SW480 (cell line): Measurements from ENCODE around the gene PAPSS2.
"Not testable (repeated sequence)": the region's sequence is repeated elsewhere in the genome, so short reads cannot be mapped to it uniquely, and the experiment has no call there.

Source experiments
- DNase-seq: peaks from one replicate; pipeline ENCODE4 v3.0.0-alpha.2; 2016; ENCODE audit warnings: low spot score

The PAPSS2 gene

GRCh38 chr10:87659571-87660483 is at the start of gene PAPSS2:
Gene PAPSS2 (plus strand): TSS chr10:87659878. CDS start chr10:87659982, 104 bp downstream.
- peak; percentile 47 for DNase-seq

- DNase-seq, result not testable (repeated sequence)
Measured at GRCh38 chr10:87611341-87611740, 48.3 kb upstream of the PAPSS2 start.

- DNase-seq, result no peak
Measured at GRCh38 chr10:87612115-87612514, 47.6 kb upstream of the PAPSS2 start.

- DNase-seq, result no peak
Measured at GRCh38 chr10:87613751-87614150, 45.9 kb upstream of the PAPSS2 start.

GRCh38 chr10:87615856-87616255 is 43.8 kb upstream of the PAPSS2 start:
- no peak for DNase-seq

- DNase-seq, result no peak
Measured at GRCh38 chr10:87617503-87617902, 42.2 kb upstream of the PAPSS2 start.

- no peak for DNase-seq
Measured at GRCh38 chr10:87618566-87619423, 40.9 kb upstream of the PAPSS2 start.

- no peak for DNase-seq
Measured at GRCh38 chr10:87619705-87620104, 40.0 kb upstream of the PAPSS2 start.

GRCh38 chr10:87621440-87621839 is 38.2 kb upstream of the PAPSS2 start:
- DNase-seq, result not testable (repeated sequence)

- no peak for DNase-seq
Measured at GRCh38 chr10:87622314-87623004, 37.2 kb upstream of the PAPSS2 start.

GRCh38 chr10:87623191-87623590 is 36.5 kb upstream of the PAPSS2 start:
- DNase-seq, result no peak

- DNase-seq, result no peak
Measured at GRCh38 chr10:87625661-87626060, 34.0 kb upstream of the PAPSS2 start.

- no peak for DNase-seq
Measured at GRCh38 chr10:87626422-87626892, 33.2 kb upstream of the PAPSS2 start.

- DNase-seq, result no peak
Measured at GRCh38 chr10:87630171-87630570, 29.5 kb upstream of the PAPSS2 start.

- DNase-seq, result no peak
Measured at GRCh38 chr10:87632454-87632853, 27.2 kb upstream of the PAPSS2 start.

- DNase-seq, result no peak
Measured at GRCh38 chr10:87634311-87634710, 25.4 kb upstream of the PAPSS2 start.

GRCh38 chr10:87635498-87636312 is 24.0 kb upstream of the PAPSS2 start:
- DNase-seq, result peak; percentile 67

GRCh38 chr10:87636313-87636915 is 23.3 kb upstream of the PAPSS2 start:
- DNase-seq, result no peak

GRCh38 chr10:87639493-87639892 is 20.2 kb upstream of the PAPSS2 start:
- DNase-seq, result no peak

- no peak for DNase-seq
Measured at GRCh38 chr10:87640043-87640442, 19.6 kb upstream of the PAPSS2 start.

GRCh38 chr10:87642486-87642885 is 17.2 kb upstream of the PAPSS2 start:
- DNase-seq, result no peak
